GM19043 (cell line): ENCODE data around the gene GMPR2.
A peak's percentile ranks its signal among the peaks of the same experiment; 100 is the strongest.
"Not testable (repeated sequence)": the region's sequence is repeated elsewhere in the genome, so short reads cannot be mapped to it uniquely, and the experiment has no call there.

Experiments used
- ATAC-seq: cut with Tn5 transposase; IDR thresholded peaks from one replicate; pipeline ENCODE4 v1.9.1; 2021; ENCODE audit warnings: low read depth; ENCODE audit not compliant: unreplicated experiment

The GMPR2 gene

DNA sequence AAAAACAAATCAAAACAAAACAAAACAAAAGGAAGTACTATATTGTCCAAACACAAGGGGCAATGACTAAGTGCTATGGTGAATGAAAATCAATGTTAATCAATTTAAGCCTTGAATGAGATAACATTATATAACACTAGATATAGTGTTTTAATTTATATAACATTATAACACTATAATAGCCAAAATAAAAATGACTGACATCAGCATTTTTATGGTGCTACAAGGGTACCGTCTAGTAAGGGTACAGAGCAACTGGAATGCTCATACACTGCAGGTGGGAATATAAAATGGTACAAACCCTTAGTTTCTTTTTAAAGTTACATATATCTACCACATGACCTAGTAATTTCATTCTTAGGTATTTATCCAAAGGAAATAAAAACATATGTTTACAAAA lies 6.3 kb upstream of the GMPR2 start:
- ATAC-seq, result no peak

DNA sequence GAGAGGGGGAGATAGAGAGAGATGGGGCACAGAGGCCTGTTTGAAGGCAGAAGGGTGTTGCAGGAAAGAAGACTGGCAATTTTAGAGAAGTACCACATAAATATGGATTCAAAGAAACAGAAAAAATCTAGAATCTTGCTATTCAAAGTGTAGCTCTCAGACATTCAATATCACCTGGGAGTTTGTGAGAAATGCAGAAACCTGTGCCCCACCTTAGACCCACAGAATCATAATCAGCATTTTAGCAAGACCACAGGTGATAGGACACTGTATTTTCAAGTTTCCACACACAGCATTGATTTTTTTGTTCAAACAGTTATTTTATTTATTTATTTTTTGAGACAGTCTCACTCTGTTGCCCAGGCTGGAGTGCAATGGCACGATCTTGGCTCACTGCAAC lies 3.8 kb upstream of the GMPR2 start:
- ATAC-seq, result no peak

DNA sequence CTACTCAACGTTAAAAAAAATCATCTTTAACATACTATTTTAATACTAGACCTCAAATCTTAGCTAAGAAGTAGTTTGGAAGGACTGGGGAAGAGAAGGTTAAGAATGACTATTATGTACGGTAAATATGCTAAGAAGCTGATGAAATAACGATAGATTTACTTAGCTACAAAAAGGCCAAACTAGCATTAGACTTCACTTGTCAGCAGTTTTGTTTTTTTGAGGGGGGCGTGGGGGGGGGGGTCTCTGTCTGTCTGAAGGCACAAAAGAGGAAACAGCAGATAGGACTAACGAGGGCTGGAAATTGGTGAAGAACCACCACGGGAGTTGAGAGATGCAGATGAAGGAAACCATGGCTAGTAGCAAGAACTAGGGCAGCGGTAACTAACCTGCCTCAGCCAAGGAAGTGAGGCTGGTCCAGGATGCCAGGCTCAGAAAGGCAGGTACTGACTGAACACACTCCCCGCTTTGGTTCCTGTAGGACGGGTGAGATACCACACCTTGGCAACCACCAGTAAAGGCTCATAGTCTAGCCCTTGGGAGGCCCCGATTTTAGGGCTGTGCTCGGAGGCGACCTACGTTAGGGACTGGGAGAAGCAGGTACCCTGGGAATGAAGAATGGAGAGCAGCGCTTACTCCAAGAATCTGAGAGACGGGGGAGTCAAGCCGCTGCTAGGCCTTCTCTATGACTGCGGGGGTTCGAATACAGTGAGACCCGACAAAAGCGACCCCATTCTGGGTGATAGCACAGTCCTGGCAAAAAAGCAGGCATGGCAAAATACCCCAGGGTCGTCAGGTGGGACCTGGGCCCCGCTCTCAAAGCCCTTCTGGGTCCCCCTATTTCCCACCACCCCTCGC lies 1.2 kb upstream of the GMPR2 start:
- ATAC-seq, result no peak

DNA sequence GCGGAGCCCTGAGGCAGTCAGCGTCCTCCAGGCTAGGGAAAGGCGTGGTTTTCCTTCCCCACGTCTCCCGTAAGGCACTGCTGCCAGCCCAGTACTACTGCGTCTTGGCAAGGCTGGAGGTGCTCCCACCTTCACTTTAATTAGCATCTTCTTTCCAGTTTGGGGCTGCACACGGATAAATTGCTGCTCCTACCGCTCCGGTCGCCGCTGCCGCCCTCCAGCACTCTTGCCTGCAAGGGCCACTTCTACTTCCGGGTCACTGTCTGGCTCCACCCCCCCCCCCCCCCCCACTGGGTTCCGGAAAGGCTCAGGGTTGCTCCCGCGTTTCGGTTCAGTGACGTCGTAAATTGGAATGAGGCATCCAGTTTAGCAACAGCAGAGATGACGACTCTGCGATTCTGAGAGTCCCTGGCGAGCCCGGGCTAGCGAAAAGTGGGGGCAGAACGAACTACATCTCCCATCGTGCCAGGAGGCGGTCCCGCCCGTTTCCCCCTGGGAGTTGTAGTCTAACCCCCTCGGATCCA lies 546 bp upstream of the GMPR2 start, which contains the start of gene NEDD8:
NEDD8 (minus strand) TSS at position 247 of the 524 bp plus-strand sequence; CDS start at position 147, 100 bp downstream.
- ATAC-seq, result peak; percentile 71

DNA sequence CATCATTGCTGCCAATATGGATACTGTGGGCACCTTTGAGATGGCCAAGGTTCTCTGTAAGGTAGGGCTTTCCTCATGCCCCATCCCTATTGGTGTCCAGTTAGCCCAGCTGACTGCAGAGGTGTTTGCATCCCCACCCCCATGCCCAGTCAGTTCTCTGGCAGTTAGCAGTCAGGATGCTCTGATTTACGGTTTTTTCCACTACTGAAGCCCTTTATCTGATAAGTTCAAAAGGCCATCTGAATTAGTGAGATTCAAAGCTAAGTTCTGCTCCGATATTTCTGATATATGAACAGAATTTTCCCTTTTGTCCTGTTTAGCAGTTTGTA lies 773 bp downstream of the GMPR2 start:
- ATAC-seq, result no peak

DNA sequence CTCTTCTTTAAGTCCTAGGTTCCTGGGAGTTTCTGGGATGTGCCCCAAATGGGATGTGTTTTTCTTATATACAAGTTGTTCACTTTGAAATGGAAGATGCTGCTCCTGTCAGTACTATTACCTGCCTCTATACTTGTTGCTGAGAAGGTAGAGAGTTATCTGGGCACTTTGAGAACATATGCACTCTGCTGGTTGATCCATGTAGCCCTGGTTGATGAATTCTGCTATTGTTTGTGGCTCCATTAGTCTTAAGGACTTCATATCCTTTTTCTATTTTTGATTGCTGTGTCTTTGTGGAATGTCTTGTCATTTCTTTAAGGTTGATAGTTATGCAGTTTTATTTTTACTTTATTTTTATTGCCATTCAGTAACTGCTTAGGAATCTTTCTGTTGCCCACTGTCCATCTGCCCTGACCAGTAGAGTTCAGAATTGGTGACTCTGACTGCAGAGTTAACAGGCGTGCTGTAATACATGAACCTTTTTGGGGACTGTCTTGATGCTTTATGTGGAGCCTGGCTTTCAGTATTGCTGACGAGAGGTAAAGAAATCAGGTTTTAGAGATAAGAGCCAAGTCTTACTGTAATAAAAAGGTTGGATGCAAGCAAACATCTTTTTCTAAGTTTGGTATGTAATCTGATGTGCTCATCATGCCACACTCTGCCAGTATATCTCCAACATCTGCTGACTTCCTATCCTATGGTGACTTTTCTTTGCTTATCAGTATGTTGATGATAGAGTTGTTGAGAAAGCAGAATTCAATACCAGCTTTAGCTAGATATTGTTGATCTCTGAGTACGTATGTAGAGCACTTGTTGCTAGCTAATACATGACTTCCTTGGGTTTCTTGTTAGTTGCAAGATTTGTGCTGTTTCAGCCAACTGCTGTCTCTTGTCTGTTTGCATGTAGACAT lies 1.6 kb downstream of the GMPR2 start:
- ATAC-seq, result no peak

DNA sequence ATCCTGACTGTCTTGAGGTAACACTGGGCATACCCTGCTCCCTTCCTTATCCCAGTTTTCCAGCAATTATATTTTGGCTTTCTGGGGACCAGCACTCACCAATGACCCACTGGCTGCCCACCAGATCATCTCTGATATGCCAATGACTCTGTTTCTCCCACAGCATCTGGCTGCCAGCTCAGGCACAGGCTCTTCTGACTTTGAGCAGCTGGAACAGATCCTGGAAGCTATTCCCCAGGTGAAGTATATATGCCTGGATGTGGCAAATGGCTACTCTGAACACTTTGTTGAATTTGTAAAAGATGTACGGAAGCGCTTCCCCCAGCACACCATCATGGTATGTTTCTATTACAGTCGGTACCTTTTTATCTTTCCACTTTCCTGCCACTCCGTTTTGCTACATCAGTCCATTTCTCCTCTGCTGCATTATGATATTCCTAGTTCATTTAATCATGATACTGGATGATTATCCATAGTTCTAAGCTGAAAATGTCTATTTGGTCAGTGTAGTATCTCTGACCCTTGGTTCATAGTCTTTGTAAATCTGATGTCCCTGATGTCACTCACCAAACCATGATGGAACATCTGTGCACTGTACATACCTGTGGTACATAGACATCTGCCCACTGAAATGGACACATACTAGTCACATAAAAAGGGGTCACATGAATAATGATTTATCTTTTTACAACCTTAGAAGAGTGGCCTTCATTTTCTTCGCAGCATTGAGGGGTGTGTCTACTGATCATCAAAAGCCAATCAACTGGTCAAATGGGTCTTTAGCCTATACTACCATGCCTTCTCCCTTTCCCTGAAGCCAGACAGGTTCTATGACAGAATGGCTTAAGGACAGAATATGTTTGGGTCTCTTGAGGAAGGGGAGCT lies 3.3 kb downstream of the GMPR2 start:
- no peak for ATAC-seq

DNA sequence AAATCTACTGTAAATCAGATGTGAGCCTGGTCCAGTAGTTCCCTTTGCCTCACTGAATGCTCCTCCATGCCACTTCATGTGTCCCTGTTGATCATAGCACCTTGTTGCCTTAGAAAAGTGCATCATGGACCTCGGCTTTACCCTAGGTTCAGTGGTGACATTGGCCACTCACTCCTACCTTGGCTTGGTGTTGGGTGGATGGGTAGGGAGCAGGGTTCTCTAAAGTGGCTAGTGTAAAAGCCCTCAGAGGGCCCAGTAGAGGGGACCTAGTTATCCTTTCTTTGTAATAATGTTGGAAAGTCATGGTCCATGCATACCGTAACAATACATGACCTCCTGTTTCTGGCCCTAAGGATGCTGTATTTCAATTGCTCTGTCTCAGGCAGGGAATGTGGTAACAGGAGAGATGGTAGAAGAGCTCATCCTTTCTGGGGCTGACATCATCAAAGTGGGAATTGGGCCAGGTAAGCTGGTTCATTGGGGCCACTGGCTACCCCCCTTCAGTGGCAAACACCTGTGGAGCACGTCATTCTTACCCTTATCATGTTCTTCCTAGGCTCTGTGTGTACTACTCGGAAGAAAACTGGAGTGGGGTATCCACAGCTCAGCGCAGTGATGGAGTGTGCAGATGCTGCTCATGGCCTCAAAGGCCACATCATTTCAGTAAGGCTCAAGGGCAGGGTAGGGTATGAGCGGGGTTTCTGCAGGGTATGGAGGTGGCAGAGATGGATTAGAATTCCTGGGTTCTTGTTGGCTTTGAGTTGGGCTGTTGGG lies 4.1 kb downstream of the GMPR2 start:
- no peak for ATAC-seq

DNA sequence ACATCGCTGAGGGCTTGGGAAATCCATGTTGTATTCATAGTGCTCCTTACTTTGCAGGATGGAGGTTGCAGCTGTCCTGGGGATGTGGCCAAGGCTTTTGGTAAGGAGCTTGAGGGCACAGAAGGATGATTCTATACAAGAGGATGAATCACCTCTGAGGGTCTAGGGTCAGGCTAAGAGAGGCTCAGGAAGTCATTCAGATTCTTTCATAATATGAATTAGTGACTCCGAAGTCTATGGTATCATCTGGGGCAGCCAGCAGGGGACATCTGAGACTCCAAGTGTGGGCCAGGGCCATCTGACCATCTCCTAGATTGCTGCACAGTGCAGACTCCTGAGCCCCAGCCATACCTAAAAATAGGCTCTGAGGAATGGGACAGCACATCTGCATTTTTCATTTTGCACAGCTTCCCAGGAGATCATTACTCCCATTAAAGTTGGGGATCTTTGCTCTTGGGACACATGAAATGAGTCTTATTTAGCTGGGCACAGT lies 4.8 kb downstream of the GMPR2 start:
- ATAC-seq, result no peak

DNA sequence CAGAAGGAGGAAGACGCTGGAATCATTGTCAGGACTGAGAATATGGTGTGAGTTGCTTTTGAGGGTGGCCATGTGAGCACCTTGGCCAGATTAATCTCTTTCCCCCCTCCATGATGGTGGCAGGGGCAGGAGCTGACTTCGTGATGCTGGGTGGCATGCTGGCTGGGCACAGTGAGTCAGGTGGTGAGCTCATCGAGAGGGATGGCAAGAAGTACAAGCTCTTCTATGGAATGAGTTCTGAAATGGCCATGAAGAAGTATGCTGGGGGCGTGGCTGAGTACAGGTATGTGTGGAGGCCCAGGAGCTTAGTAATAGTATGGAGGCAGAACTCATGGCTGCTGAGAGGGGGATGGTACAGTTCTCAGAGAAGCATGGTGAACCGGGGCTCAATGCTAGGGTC lies 5.4 kb downstream of the GMPR2 start:
- no peak for ATAC-seq

DNA sequence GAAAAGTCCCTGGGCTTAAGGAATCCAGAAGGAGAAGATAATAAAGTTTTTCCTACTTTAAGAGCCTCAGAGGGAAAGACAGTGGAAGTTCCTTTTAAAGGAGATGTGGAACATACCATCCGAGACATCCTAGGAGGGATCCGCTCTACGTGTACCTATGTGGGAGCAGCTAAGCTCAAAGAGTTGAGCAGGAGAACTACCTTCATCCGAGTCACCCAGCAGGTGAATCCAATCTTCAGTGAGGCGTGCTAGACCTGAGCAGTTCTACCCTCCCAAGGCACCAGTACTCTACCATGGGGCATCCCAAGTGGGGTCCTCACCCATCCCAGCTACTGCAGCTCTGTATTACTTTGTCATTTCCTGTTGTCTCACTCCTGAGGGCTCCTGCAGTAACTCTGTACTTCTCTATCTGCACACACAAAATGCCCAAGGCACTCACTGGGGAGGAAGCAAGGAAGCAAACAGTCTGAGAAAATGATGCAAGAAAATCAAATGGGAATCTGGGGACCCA lies 5.9 kb downstream of the GMPR2 start:
- no peak for ATAC-seq

DNA sequence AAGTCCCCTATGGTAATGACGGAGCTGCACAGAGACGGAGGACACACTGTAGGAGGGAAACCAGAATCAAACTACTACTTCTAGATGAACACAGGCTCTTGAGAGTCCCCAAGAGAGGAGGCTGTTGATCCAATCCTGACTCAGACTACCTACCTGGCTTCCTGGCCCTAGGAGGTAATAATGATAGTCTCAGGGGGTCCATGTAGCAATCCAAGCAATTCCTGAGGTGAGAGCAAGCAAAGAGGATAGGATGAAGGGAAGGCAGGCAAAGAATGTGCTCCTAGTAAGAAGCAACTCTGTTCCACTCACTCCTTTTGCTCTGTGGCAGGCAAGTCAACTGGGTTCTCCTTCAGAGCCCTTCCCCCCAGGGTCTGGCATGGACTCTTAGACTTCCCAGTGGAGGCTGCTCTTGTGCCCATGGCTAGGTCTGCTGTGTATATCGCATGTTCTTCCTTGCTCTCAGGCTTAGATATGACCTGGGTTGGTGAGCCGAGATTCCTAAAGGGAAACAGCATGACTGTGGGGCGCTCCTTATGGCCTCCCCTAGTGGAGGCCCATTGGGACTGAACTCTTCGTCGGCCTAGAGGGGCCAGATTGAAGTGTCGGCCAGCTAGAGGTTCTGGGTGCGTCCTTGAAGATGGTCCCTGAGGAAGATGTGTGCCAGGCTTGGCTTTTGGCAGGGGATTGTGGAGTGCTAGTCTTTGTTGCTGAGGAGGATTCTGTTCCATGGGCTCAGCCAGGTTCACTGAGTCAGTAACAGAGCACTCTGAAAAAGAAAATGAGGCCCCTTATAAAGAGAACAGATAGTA lies 7.6 kb downstream of the GMPR2 start:
- ATAC-seq, result no peak

DNA sequence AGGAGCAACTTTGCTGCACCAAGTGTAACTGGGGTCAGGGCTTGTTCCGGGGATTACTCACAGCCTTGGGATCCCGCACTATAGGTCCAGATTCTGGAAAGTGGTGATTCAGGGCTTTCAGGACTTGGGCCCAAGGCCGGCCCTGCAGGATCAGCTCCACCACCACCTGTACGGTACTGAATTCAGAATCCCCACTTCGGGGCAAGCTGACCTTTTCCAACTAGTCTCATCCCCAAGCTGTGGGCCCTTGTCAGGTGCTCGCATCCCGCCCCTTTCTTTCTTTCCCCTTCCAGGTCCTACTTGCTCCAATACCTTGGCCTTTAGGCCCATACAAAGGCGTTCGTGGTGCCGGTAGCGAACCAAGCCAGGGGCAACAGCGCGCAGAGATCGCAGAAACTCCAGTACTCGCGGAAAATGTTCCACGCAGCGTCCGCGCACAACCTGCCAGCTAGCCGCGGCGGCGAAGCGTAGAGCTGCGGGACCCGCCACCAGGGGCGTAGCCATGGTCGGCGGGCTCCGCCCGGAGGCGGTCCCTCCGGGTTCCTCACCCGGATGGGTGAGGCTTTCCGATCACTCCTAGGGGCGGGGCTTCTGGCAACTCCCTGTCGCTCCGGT lies 9.2 kb downstream of the GMPR2 start:
- peak; percentile 69 for ATAC-seq

DNA sequence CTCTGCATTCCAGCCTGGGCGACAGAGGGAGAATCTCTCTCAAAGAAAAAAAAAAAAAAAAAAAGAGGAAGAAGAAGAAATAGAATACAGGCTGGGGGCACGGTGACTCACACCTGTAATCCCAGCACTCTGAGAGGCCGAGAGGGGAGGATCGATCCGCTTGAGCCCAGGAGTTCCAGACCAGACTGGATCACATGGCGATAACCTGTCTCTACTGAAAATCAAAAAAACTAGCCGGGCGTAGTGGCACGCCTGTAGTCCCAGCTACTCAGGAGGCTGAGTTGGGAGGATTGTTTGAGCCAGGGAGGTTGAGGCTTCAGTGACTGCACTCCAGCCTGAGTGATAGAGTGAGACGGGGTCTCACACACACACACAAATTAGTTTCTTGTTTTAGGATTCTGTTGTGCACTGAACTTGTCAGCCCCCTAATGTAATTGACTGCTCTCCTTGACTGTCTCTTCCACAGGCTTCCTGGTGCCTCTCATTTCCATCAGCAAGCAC lies 10.7 kb downstream of the GMPR2 start:
- no peak for ATAC-seq

DNA sequence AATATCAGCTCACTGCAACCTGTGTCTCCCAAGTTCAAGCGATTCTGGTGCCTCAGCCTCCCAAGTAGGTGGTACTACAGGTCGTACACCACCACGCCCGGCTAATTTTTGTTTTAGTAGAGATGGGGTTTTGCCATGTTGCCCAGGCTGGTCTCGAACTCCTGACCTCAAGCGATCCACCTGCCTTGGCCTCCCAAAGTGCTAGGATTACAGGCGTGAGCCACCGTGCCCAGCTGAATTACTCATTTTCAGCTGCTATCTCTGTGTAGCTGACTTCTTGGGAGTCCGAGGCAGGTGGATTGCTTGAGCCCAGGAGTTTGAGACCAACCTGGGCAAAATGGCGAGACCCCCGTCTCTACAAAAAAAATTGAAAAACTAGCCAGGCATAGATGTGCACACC lies 12.6 kb downstream of the GMPR2 start:
- ATAC-seq, result not testable (repeated sequence)

DNA sequence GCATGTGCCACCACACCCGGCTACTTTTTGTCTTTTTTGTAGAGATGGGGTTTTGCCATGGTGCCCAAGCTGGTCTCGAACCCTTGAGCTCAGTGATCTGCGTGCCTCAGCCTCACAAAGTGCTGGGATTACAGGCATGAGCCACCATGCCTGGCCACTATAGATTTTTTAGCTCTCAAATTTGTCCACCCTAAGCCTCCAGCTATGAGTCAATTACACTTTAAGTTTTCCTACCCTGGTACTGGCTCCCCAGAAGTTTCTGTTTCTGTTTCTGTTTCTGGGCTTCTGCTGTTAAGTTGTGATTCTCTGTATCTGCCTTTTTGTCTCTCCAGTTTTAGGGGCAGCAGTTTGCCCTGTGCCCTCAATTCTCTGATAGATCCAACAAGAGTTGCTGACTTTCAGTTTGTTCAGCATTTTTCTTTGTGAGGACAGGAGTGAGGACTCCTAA lies 14.1 kb downstream of the GMPR2 start:
- ATAC-seq, result no peak

DNA sequence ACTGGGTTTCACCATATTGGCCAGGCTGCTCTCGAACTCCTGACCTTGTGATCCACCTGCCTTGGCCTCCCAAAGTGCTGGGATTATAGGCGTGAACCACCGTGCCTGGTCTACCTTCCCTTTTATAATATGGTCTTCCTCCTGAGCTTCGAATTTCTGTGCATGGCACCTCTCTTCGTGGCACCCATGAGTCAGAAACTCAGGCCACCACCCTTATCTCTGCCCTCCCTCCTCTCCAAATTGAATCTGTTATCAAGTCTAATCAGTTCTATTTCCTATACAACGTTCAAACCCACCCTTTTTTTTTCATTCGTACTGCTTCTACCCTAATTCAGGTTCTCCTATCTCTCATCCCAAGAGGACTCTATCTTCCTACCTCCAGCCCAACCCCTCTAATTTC lies 14.7 kb downstream of the GMPR2 start:
- ATAC-seq, result no peak
